ENCODE data around the gene KCNB1. TPM values are rescaled to one million over a fixed set of nuclear protein-coding genes. Genes with fewer than 3 reads are reported as not detected.
A peak's percentile ranks its signal among the peaks of the same experiment; 100 is the strongest.

KCNB1 gene
- total RNA-seq, 1 donor from 2014 or later = 2.4 TPM

DNA sequence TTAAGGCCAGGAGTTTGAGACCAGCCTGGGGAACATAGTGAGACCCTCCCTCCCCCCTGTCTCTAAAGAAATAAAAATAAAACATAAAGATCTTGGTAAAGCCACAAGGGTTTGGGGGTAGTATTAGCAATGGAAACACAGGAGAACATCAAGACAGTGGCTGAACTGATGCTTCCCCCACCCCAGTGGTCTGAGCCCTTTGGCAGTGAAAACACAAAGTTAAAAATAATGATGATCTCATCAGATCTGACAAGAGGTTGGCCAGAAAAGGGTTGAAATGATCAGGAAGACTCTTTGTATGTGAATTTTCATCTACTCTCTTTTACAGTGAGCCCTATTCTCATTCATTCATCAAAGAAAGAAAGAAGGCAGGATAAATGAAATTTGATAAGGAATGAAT lies 93.7 kb downstream of the KCNB1 start:
- DNase-seq = peak; percentile 28

DNA sequence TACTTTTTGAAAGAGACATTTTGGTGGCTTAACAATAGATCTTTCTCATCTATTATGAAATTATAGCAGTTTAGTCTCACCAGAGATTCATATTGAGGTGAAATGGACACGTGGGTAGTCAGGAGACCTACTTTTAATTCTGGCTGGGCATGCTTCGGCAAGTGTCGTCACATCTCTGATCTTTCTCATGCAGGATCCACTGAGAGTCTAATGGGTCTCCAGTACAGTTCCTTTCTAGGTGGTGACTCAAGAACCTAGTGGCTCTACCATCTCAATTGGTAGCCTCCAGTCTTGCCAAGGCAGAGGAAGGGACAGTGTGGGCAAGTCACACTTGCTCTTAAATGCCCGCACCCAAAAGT lies 94.9 kb downstream of the KCNB1 start:
- no peak for DNase-seq

DNA sequence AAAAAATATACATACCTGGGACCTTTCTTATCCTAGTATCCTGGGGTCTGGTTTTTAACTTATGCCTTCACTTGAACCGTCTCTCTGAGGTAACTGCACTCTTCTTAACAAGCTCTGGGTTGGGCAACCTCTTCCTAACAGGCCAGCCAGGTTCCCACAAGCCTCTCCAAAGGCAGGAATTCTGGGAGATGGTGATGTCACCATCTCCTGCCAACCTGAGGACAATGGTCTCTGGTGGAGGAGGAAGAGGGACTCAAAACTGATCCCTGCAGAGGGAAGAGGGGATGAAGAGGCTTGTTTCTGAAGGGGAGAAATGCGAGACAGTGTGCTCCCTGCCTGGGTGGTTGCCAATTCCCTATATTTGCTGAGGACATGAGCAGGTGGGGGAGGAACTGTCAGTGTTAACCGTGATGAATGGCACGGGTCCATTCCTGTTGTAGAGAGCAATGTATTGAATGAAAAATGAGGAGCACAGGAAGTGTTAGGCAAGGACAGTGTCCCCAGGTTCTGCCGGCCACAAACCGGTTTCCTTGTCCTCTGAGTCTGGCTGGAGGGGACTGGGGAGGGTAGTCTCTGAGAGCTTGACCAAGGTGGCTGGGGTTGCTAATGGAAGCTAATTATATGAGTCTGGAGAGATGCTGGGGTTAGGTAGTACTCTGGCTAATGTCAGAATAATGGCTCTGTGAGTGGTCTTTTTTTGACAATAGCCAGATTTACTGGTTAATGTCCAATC lies 95.5 kb downstream of the KCNB1 start:
- no peak for DNase-seq

DNA sequence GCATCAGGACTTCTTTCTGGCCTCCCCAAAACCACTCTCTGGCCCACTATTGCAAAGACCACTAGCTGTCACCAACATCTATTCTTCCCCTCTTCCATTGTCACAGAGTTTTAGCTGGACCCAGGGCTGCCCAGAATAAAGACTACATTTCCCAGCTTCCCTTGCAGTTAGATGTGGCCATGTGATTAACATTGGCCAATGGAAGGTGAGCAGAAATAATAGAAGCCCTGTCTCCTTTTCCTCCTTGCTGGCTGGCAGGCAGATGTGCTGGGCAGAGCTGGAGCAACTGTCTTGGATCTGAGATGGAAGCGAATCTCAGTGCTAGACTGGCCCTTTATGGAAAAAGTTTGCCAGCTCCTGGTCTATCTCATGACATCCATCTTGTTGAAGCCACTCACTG lies 97.0 kb downstream of the KCNB1 start:
- no peak for DNase-seq

DNA sequence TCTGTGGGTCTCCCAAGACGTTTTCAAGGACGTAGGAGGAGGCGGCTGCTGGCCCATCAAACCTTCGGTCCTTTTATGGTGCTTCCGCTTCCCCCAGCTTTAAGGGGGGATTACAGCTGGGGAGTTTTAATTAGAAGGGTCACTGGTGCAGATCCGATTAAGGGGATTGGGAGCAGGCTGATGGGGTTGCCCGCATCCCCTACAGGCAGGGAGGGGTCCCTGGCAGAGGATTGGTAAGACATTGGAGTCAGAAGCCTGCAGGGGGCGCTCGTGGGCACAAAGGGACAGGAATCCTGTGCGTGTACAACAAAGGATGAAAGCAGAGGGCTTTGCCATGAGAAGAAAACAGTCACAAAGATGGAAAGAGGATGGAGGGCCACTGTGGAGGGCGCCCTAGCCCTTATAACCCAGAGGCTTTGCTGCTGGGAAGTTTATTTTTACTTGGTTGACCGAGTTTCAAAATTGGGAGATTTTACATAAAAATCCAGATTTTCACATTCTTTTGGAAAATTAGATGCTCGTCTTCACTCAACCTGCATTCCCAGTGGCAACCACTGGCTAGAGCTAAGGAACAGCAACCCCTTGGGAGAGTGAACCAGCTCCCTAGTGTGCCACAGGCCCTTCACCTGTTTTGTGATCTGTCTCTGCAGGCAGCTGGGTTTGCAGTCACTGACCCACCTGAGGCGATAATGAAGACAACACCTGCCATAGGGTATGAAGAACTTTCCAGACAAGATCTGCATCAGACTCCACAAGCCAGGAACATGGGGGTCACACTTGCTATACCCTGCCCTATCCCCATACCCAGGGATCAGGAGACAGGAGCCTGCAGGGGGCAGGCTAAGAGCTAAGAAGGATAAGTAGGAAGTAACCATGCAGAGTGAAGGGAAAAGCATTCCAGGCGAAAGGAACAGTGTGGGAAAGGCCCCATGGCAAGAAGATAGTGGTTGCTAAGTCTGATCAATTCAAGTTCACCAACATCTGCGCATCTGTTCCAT lies 97.7 kb downstream of the KCNB1 start:
- peak; percentile 7 for DNase-seq

DNA sequence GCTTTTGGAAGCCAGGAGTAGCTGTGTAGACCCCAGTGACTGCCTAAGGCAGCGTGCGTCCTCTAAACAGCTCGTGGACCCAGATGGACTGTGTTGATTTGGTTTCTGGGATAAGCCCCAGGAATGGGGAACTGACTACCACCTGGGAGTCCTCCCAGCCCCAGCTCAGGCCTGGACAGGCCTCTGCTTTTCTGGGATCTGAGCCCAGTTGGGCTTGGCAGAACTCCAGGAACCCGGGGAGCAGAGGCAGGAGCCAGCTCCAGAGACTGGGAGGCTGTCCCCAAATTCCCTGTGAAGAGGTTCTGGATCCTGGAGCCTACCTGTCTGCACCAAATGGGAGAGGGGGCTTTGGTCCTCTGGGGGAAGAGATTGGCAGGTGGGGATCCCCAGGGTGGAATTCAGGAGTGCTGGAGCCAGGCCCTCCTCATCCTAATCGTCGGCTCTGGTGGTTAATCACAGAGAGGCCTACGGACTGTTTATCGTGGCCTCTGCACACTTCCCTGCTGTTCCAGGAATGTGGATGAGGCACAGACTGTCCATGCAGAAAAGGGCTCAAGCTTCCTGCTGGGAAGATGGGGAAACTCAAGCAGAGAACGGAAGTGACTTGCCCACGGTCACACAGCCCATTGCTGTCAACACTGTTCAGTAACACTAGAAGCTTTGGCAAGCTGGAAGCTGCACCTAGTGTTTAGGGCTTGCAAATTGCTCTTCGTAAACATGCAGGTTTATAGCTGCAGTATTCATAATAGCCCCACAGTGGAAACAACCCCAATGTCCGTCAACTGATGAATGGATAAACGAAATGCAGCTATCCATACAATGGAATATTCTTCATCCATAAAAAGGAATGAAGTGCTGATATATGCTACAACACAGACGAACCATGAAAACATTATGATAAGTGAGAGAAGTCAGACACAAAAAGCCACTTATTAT lies 100.6 kb downstream of the KCNB1 start:
- DNase-seq = peak; percentile 23

DNA sequence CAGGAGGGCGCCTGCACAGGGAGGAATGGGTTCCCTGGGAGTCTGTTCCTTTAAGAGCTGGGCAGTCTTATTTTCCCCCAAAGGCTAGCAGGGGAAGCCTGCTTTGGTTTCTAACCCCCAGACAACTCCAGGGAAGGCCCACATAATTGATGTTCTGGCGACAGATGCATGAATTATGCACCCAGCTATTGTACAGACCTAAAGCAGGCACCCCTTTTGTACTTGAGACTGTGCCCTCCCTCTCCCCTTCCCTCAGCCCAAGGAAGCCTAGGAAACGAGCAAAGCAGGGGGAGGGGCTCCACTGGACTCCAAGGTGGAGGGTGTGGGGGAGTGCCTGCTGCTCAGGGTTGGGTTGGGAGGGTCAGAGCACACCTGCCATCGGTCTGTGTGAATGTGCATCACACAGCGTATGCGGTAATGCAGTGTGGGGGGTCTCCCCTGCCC lies 102.1 kb downstream of the KCNB1 start:
- DNase-seq = no peak

DNA sequence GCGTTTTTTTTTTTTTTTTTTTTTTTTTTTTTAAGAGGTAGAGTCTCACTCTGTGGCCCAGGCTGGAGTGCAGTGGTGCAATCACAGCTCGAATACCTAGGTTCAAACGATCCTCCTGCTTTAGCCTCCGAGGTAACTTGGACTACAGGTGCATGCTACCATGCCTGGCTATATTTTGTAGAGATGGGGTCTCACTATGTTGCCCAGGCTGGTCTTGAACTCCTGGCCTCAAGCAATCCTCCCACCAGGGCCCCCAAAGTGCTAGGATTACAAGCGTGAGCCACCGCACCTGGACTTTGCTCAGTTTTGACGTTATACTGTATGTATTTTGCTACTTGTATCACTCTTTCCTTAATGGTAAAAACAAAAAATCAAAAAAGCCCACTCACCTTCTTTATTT lies 103.1 kb downstream of the KCNB1 start:
- DNase-seq = no peak

DNA sequence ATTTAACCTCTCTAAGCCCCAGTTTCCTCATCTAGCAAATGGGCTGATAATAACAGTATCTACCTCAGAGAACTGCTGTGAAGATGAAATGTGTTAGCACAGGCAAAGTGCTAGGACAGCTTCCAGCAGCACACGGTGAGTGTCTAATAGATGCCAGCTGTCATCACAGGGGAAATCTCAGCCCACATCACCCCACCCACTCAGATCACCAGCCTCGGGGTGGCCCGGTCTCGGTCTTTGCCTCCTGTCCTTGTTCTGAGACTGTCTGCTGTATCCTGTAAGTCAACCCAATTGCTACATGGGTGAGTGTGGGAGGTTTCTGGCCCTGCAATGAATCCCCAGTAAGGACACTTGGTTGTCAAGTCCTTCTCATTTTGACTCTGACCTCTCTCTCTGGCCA lies 105.1 kb downstream of the KCNB1 start:
- no peak for DNase-seq

DNA sequence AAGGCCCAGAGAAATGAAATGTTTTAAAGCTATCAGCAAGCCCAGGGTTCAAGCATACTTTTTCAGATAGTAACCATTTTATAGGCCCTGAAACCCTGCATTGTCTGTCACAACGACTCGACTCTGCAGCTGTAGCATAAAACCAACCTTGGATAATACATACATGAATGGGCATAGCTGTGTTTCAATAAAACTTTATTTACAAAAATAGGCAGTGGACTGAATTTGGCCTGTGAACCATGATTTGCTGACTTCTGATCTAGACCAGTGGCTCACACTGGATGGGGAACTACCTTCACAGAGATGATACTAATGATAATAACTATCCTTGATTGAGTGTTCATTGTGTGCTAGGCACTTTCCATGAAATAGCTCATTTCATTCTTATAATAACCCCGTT lies 107.3 kb downstream of the KCNB1 start:
- no peak for DNase-seq

DNA sequence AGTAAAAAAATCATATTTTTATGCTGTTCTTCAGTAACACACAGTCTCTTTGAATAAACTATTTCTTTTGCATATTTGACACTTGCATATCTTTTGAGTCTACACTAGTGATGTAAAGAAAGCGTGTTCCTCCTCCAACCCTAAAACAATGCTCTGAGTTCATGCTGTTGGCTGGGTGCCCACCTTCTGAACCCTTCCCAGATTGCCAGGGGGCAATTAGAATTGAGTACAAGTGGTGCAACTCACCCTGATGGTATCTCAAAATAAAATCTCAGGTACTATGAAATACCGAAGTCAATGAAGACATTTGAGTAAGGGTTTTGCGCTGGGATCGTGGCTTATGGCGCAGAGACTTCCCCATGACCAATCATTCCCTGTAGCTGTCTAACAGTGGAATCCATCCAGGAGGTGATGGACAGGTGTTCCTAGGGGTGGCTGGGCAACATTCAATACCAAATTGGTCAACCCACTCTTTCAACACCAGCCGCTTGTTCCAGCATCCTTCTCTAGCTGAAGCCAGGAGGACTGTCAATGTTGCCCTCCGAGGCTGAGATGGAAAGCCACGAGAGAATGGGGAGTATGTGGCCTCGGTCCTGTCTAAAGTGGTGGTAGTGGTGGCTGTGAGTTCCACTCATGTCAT lies 110.3 kb downstream of the KCNB1 start:
- no peak for DNase-seq

DNA sequence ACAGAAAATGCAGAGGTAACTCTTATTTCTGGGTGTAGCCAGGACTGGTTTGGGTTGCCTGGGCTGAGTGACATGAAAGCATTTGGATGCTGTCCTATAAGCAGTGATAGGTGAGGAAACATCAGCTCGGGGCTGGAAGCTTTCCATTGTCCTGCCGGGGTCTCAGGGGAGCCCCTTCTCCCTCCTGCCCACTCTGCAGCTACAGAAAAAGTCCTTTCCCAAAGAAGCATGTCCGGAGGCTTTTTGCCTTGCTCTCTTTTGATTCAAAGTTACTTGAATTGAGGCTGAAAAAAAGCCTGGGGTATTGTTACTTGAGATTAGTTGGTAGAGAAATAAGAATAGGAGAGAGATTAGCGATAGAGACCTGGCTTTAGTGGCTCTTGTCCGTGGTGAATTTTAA lies 113.9 kb downstream of the KCNB1 start:
- DNase-seq = no peak

DNA sequence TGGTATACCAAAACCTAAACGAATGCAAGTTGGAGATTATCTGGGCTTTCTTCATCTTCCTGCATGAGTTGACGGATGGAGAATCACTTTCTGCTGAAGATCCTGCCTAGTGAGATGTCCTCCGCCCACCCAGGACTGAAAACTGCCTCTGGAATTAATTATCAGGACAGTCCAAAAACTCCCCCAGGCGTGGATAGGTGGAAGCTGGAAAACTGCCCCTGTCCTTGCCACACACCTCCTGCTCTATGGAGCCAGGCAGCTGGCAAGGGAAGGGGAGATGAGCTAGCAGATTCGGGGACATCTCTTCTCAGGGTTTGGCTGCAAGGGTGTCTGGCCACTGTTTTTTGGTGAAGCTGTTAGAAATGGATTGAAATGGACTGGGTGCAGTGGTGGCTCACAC lies 115.4 kb downstream of the KCNB1 start:
- no peak for DNase-seq

DNA sequence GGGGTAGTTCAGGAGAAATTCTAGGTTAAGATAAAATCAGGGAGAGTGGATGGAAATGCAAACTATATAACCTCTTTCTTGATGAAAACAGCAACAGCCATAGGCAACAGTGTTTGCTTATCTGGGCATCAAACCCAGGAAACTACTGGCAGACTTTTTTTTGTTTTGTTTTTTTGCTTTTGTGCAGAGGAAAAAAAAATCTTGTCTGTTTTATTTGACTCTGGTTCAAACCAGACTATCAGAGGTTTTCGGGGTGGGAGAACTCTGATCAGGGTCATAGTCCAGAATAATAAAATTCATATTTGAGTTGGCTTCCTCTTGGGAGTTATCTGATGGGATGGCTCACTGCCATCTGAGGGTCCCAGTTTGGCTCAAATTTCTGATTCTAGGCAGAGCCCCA lies 115.8 kb downstream of the KCNB1 start:
- DNase-seq = no peak

DNA sequence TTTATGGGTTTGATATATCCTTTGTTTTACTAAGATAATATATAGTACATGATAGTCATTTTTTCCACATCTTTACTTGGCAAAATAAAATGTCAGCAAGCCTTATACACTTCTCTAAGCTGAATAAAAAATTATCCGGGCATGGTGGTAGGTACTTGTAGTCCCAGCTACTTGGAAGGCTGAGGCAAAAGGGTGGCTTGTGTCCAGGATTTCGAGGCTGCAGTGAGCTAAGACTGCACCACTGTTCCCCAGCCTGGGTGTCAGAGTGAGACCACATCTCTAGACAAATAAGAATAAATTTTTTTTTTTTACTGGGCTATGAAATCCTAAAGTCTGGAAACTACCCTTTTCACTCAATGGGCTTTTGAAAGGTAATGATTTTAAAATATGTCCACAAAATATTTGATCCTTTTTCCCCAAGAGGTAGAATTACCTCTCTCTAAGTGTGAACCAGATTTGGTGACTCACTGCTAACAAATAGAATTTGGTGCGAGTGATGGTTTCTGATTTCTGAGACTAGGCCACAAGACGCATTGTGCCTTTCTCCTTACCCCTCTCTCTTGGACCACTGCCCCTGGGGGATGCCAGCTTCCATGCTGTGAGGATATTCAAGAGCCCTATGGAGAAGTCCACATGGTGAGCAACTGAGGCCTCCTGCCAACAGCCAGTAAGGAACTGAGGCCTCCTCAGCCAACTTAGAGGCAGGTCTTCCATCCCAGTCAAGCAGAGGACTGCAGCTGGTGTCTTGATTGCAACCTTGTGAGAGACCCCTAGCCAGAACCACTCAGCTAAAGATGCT lies 120.4 kb downstream of the KCNB1 start:
- DNase-seq = no peak

DNA sequence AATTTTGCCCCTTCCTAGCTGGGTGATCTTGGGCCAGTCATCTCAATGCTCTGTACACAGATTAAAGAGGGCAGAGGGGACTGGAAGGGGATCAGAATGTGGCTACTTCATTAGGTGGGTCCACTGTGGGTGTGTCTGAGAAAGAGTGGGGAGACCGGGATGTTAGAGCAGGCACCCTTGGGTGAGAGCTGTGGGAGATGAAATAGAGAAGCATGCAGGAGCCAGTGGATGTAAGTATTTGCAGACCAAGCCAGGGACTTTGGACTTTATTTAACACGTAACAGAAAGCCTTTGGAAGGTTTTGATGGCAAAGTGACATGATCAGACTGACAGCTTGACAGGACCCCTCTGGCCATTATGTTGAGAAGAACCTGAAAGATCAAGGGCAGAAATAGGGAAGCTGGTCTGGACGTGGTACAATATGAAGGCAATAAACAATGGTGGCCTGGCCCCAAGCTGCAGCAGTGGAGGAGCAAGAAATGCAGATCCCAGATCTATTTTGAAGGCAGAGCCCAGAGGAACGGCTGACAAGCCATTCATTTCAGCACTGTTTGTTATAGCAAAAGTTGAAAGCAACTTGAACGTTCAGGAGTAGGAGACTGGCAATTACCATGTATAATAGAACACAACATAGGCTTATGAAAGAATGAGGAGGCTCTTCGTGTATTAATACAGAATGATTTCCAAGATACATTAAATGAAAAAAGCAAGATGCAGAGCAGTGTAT lies 122.1 kb downstream of the KCNB1 start:
- no peak for DNase-seq

DNA sequence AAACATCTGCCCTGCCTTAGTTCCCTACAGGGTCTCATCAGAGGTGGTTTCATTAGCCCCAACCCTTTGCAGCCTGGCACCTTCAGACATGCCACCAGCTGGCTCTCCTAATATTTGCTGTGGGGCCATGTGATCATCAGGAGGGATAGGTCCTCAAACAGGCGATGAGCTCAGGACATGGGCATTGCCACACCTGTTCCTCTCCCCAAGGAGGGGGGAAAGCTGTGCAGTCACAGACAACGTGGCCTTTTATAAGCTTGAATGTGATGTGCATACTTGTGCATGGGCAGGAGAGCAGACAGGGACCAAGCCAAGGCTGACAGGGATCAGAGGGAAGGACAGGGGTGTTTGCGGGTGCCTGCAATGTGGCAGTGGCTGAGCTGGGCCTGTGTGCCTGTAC lies 125.8 kb downstream of the KCNB1 start:
- peak; percentile 28 for DNase-seq

DNA sequence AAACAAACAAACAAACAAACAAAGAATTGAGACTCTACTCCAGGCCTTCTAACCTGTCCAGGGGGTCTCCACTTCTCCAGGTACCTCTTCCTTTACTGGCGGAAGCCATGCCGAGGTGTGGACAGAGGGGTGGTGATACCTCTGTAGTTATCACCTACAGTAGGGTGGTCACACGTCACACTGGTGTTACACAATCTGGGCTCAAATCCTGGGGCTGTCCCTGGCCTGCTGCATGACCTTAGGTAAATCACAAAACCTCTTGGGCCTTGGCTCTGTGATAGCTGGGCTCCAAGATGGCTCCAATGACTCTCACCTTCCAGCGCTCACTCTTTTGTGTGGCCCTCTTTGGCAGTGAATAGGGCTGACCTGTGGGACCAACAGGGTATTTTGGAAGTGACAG lies 127.8 kb downstream of the KCNB1 start:
- no peak for DNase-seq

DNA sequence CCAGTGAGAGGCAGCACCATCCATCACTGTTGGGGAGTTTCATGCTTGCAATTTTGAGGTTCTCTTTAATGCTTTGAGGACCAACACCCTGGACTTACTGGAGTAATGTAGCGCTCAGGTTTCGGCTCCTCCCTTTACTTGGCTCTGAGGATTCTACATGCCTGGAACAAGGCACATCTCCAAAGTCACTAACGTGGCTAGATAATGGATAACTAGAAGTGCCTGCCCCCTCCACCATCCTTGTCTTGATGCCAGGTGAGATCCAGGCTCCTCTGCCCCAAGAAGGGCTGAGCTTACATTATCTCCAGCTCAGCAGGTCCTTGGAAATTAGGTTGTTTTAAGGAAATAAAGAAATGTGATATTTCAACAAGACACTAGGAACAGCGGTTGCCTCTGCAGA lies 129.1 kb downstream of the KCNB1 start:
- DNase-seq = no peak

DNA sequence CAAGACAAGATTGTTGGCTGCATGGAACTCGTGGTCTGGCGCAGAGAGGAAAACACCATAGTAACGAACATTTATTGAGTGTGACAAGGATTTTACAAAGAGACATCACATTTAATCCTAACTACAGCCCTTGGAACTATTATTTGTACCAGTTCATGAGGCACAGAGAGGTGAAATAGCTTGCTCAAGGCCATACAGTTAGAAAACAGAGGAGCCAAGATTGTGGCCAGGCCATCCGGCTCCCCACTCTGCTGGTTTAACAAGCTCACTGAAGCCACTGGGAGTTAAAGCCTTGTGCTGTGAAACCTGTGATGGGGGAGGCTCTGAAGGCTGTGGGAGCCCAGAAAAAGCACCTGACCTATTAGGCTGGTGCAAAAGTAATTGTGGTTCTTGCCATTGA lies 129.7 kb downstream of the KCNB1 start:
- DNase-seq = no peak

Data from skin of body (tissue), 2 donors.